HEK293 (cell line): ENCODE data around the gene FDX2.
"Not testable (repeated sequence)": the region's sequence is repeated elsewhere in the genome, so short reads cannot be mapped to it uniquely, and the experiment has no call there.

Source experiments
- CTCF ChIP-seq: fragments of 450-650 bp; formaldehyde crosslinking; IDR thresholded peaks from 2 replicates; pipeline ENCODE4 v1.5.1; 2016; ENCODE audit warnings: missing biosample characterization, missing genetic modification characterization
- MEIS1 ChIP-seq: sonication (generic); formaldehyde crosslinking; IDR thresholded peaks from 2 replicates; pipeline ENCODE4 v1.8.1; 2022; ENCODE audit warnings: missing genetic modification reagents, mild to moderate bottlenecking, borderline replicate concordance
- YY1 ChIP-seq: fragments of 450-650 bp; formaldehyde crosslinking; IDR thresholded peaks from 2 replicates; pipeline ENCODE4 v1.5.1; 2018; ENCODE audit warnings: missing biosample characterization, missing genetic modification characterization
- ZBTB21 ChIP-seq: fragments of 450-650 bp; formaldehyde crosslinking; IDR thresholded peaks from 2 replicates; pipeline ENCODE4 v1.5.1; 2017; ENCODE audit warnings: missing biosample characterization, missing genetic modification characterization
- ZNF121 ChIP-seq: fragments of 450-650 bp; formaldehyde crosslinking; IDR thresholded peaks from 2 replicates; pipeline ENCODE4 v1.5.1; 2016; ENCODE audit warnings: missing biosample characterization, missing genetic modification characterization
- ZNF24 ChIP-seq: fragments of 450-650 bp; formaldehyde crosslinking; IDR thresholded peaks from 2 replicates; pipeline ENCODE4 v1.5.1; 2016; ENCODE audit warnings: missing biosample characterization, missing genetic modification characterization
- ZNF416 ChIP-seq: fragments of 450-650 bp; formaldehyde crosslinking; IDR thresholded peaks from 2 replicates; pipeline ENCODE4 v1.5.1; 2016; ENCODE audit warnings: missing biosample characterization, missing genetic modification characterization
- ZNF76 ChIP-seq: fragments of 450-650 bp; formaldehyde crosslinking; IDR thresholded peaks from 2 replicates; pipeline ENCODE4; 2016; ENCODE audit warnings: low read depth, missing biosample characterization, missing genetic modification characterization, borderline replicate concordance

GRCh38 chr19:10282043-10282442, 33.8 kb downstream of the FDX2 start:
- TF ChIP-seq MEIS1 (CRISPR knock-in tag); CTCF (tag by site-specific recombination); ZNF121 (tag by site-specific recombination); ZBTB21 (tag by site-specific recombination); ZNF416 (tag by site-specific recombination); YY1; ZNF24; ZNF76 (tag by site-specific recombination): not testable (repeated sequence)
